Kidney (tissue), 14 donors: ENCODE data around the gene ADGRL3. TPM values are rescaled to one million over a fixed set of nuclear protein-coding genes. Genes with fewer than 3 reads are reported as not detected.

Source experiments
- DNase-seq, 5 donors: peaks; one replicate each; pipeline ENCODE4 v3.0.0-alpha.2; 2013 to 2020
- FAIRE-seq: peaks from 2 replicates; lab custom pipeline; 2012; peaks lifted over from hg19 to GRCh38; lab: Jason Lieb, UNC
- H3K27ac ChIP-seq, 2 donors: one replicate each; pipeline ENCODE4 v1.7.0; 2013; ENCODE audit warnings: low read depth in 2 of 2, low read length in 2 of 2, inconsistent platforms in 1 of 2
- H3K27me3 ChIP-seq: one replicate; pipeline ENCODE4 v1.7.1; 2013; ENCODE audit warnings: low read length, inconsistent platforms; ENCODE audit not compliant: control insufficient read depth, insufficient read depth
- H3K36me3 ChIP-seq, 3 donors: one replicate each; pipeline versions ENCODE4 v1.7.0 to v1.7.1; 2013; ENCODE audit warnings: low read length in 3 of 3, control low read depth in 1 of 3, inconsistent platforms in 1 of 3; ENCODE audit not compliant: insufficient read depth in 3 of 3, control insufficient read depth in 2 of 3
- H3K4me1 ChIP-seq, 3 donors: one replicate each; pipeline versions ENCODE4 v1.7.0 to v1.7.1; 2013; ENCODE audit warnings: low read length in 3 of 3, inconsistent platforms in 1 of 3, low read depth in 1 of 3; ENCODE audit not compliant: control insufficient read depth in 2 of 3, insufficient read depth in 2 of 3
- H3K4me3 ChIP-seq, 3 donors: one replicate each; pipeline versions ENCODE4 v1.7.0 to v1.8.1; 2013; ENCODE audit warnings: low read length in 3 of 3, control low read depth in 1 of 3, inconsistent platforms in 1 of 3
- H3K9ac ChIP-seq, 3 donors: one replicate each; pipeline versions ENCODE4 v1.7.0 to v1.7.1; 2013; ENCODE audit warnings: low read length in 3 of 3, control low read depth in 1 of 3, inconsistent platforms in 1 of 3
- H3K9me3 ChIP-seq, 3 donors: one replicate each; pipeline versions ENCODE4 v1.7.0 to v1.7.1; 2013; ENCODE audit warnings: low read length in 3 of 3, control low read depth in 1 of 3, inconsistent platforms in 1 of 3; ENCODE audit not compliant: control insufficient read depth in 2 of 3, insufficient read depth in 1 of 3
- intact Hi-C: fragments of 100-400 bp; cut with DNase I; formaldehyde crosslinking; loops from one replicate; pipeline ENCODE4 v1.11.1; 2022
- polyA plus RNA-seq: library from polyadenylated mRNA; stranded (reverse); fragments of 350-450 nt; fragmentation: Illumina TruSeq; extraction: RNeasy Lipid Tissue Mini Kit (QIAGEN cat#74804); gene quantifications from one replicate; pipeline ENCODE4 v1.2.3, GENCODE V29; 2014; ENCODE audit warnings: low read depth, low replicate concordance; ENCODE audit not compliant: insufficient read depth
- total RNA-seq: library from RNA; stranded (reverse); fragmentation: NEBNext Ultra II Directional; extraction: Animal tissue kit (Norgen Biotek cat#: 25700); gene quantifications from one replicate; pipeline ENCODE4 v1.2.1, GENCODE V29; 2021
- TF ChIP-seq, protein P1 (sequence below): IDR thresholded peaks from 3 replicates; pipeline ENCODE4 v1.5.1; 2012; ENCODE audit warnings: mild to moderate bottlenecking, moderate library complexity, borderline replicate concordance; ENCODE audit not compliant: insufficient read depth; ENCODE audit errors: extremely low read depth
- donor health status: control.
- donor health status: control.
- donor health status: control.
- donor health status: control.
- donor health status: control.
- donor health status: DM: yes; HTN: yes; CAD: no.
- donor health status: Normal renal cell carcinoma (clear cell type).

ADGRL3 gene
- total and polyA plus RNA-seq, 2 donors from 2014 or later = 1.3 to 8.9 TPM

DNA sequence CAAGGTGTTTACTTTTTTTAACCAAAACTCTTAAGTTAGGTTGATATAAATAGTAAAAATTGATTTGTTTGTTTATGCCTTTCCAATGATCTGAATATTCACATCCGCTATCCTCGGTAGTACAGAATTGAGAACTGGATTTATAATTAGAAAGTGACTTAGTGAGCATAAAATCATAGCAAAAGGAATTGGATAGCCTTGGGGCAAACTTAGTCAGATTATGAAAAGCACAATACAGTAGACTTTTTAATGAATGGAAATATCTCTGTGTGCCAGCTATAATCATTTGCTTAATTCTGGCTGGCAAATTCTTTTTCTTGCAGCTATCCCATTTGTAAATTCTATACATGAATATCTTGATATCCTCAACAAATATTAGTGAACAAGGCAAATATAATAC, 713.5 kb downstream of the ADGRL3 start:
- TF ChIP-seq, protein P1, sequence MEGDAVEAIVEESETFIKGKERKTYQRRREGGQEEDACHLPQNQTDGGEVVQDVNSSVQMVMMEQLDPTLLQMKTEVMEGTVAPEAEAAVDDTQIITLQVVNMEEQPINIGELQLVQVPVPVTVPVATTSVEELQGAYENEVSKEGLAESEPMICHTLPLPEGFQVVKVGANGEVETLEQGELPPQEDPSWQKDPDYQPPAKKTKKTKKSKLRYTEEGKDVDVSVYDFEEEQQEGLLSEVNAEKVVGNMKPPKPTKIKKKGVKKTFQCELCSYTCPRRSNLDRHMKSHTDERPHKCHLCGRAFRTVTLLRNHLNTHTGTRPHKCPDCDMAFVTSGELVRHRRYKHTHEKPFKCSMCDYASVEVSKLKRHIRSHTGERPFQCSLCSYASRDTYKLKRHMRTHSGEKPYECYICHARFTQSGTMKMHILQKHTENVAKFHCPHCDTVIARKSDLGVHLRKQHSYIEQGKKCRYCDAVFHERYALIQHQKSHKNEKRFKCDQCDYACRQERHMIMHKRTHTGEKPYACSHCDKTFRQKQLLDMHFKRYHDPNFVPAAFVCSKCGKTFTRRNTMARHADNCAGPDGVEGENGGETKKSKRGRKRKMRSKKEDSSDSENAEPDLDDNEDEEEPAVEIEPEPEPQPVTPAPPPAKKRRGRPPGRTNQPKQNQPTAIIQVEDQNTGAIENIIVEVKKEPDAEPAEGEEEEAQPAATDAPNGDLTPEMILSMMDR = no peak
- Histone ChIP-seq H3K27me3 (no peaks in the 10 kb centered on the region), H3K9me3 (no peaks in the 10 kb centered on the region), H3K4me3 (no peak overlapping the region), H3K9ac (no peak overlapping the region), H3K4me1 (no peaks in the 10 kb centered on the region), H3K36me3 (no peaks in the 10 kb centered on the region), H3K27ac (no peak overlapping the region)
- no peak for FAIRE-seq
- no peak for DNase-seq
- intact Hi-C loops = no loop called here

DNA sequence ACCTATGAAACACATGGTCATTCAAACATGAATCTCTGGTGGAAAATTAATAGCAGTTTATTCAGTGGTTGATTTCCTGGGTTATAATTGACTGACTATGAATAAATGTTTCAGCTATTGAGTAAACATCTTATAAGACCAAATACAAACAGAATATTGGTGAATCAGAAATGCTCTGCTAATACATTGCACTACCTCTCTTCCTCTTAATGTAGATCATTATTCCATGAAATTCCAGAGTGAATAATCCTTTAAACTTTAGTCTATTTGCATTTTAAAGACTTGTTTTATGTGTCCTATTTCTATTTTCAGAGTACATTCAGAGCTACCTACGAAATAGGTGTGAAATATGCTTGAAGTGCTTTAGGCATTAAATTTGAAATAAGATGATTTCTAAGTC, 715.4 kb downstream of the ADGRL3 start:
- H3K4me1 ChIP-seq = peaks cover 0 to 4% (median 0%) of the 10 kb centered on the region in 3 donors
- DNase-seq (no peak), FAIRE-seq (no peak)
- no peak overlapping the region for H3K9ac ChIP-seq
- TF ChIP-seq, protein P1 = no peak
- intact Hi-C loops = no loop called here
- H3K9me3 ChIP-seq = no peaks in the 10 kb centered on the region
- H3K27ac ChIP-seq = no peak overlapping the region
- H3K27me3 ChIP-seq = no peaks in the 10 kb centered on the region
- no peak overlapping the region for H3K4me3 ChIP-seq
- H3K36me3 ChIP-seq = no peaks in the 10 kb centered on the region

DNA sequence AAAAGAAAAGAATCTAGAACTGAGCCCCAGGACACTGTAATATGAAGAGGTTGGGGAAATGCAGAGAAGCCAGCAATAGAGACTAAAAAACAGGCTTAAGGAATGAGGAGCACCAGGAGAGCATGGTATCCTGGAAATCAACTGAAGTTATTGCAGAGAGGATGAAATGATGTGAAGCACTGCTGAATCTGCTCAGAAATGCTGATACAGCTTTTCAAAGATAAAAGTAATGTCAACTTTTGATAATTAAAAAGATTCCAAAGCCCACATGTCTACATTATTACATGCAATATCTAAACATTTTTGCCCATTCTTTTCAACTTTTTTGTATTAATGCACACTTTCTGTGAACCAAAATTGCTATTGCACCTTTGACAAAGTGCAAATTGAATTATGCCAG, 718.4 kb downstream of the ADGRL3 start:
- Histone ChIP-seq H3K4me1 (peaks cover 0 to 4% (median 0%) of the 10 kb centered on the region in 3 donors), H3K9ac (no peak overlapping the region), H3K9me3 (no peaks in the 10 kb centered on the region), H3K27me3 (no peaks in the 10 kb centered on the region), H3K4me3 (no peak overlapping the region), H3K27ac (no peak overlapping the region), H3K36me3 (no peaks in the 10 kb centered on the region)
- FAIRE-seq (no peak), DNase-seq (no peak)
- intact Hi-C loops = no loop called here
- TF ChIP-seq, protein P1 = no peak

DNA sequence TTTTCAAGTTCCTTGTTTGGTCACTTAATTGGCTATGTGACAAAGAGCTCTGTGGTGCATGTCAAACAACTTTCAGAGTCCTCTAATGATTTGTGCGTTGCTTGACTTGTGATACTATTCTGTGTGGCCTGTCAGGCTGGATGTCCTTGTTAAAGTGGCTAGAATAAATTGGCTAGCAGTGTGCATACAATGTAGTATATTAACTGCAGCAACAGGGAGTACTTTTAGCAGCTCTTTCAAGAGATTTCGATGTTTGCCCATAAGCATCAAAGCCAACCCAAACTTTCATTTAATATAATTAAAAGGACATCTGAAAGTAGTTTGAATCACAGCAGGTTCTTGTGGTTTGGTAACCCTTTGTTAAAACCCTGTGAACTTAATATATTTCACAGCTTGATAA, 718.9 kb downstream of the ADGRL3 start:
- no peak overlapping the region for H3K27ac ChIP-seq
- TF ChIP-seq, protein P1 = no peak
- peak in 2 of 5 donors; percentile 47 to 63 for DNase-seq
- H3K9me3 ChIP-seq = no peaks in the 10 kb centered on the region
- intact Hi-C loops = no loop called here
- H3K4me1 ChIP-seq = peaks cover 0 to 4% (median 0%) of the 10 kb centered on the region in 3 donors
- no peak for FAIRE-seq
- H3K36me3 ChIP-seq = no peaks in the 10 kb centered on the region
- H3K4me3 ChIP-seq = no peak overlapping the region
- H3K9ac ChIP-seq = no peak overlapping the region
- no peaks in the 10 kb centered on the region for H3K27me3 ChIP-seq
